Stimulated activated CD8-positive, alpha-beta memory T cell treated with anti-CD3 and anti-CD28 coated beads, Interleukin-2, amount 100 ng/mL, for 1 hour (primary cell): ENCODE data around the gene LDAF1.
"Not testable (repeated sequence)": the region's sequence is repeated elsewhere in the genome, so short reads cannot be mapped to it uniquely, and the experiment has no call there.

ENCODE experiments used
- DNase-seq, 2 donors: peaks; one replicate each; pipeline ENCODE4 v3.0.0-alpha.2; 2020; ENCODE audit warnings: low read depth in 2 of 2

The LDAF1 gene

GRCh38 chr16:21195330-21195729 is 36.9 kb downstream of the LDAF1 start:
- DNase-seq: not testable (repeated sequence)

GRCh38 chr16:21197112-21197511 is 38.6 kb downstream of the LDAF1 start:
- no peak for DNase-seq

- DNase-seq: no peak
Measured at GRCh38 chr16:21197621-21198020, 39.1 kb downstream of the LDAF1 start.

- DNase-seq: no peak
Measured at GRCh38 chr16:21199607-21200218, 41.2 kb downstream of the LDAF1 start.

GRCh38 chr16:21203155-21203797 is 44.8 kb downstream of the LDAF1 start:
- no peak for DNase-seq

GRCh38 chr16:21205303-21205702 is 46.8 kb downstream of the LDAF1 start:
- no peak for DNase-seq

GRCh38 chr16:21206550-21206949 is 48.1 kb downstream of the LDAF1 start:
- DNase-seq: no peak

GRCh38 chr16:21208446-21209230 is 50.2 kb downstream of the LDAF1 start:
- no peak for DNase-seq

GRCh38 chr16:21211486-21211885 is 53.0 kb downstream of the LDAF1 start, which contains the start of gene ZP2:
ZP2 (minus strand) TSS chr16:21211574; CDS start chr16:21211547, 27 bp downstream.
- DNase-seq: no peak

GRCh38 chr16:21214086-21214485 is 55.6 kb downstream of the LDAF1 start:
- no peak for DNase-seq

GRCh38 chr16:21217121-21217520 is 58.6 kb downstream of the LDAF1 start:
- DNase-seq: no peak

GRCh38 chr16:21218153-21218552 is 59.7 kb downstream of the LDAF1 start:
- no peak for DNase-seq

- no peak for DNase-seq
Measured at GRCh38 chr16:21219551-21219950, 61.1 kb downstream of the LDAF1 start.

- DNase-seq: no peak
Measured at GRCh38 chr16:21222495-21223337, 64.2 kb downstream of the LDAF1 start.

- DNase-seq: no peak
Measured at GRCh38 chr16:21223787-21224186, 65.3 kb downstream of the LDAF1 start.

GRCh38 chr16:21224800-21225199 is 66.3 kb downstream of the LDAF1 start:
- no peak for DNase-seq

GRCh38 chr16:21226749-21227148 is 68.3 kb downstream of the LDAF1 start:
- DNase-seq: no peak

GRCh38 chr16:21227866-21228265 is 69.4 kb downstream of the LDAF1 start:
- no peak for DNase-seq

GRCh38 chr16:21228361-21228872 is 69.9 kb downstream of the LDAF1 start:
- DNase-seq: no peak
